Measurements from ENCODE around the gene TGFBR2. TPM values are rescaled to one million over a fixed set of nuclear protein-coding genes. Genes with fewer than 3 reads are reported as not detected.

TGFBR2 gene
- total RNA-seq, 1 experiment from 2014 or later, result not detected

GRCh38 chr3:30711151-30711550 is 104.8 kb downstream of the TGFBR2 start:
- no peaks in the 10 kb centered on the region for H3K4me1 ChIP-seq (ENCODE audit: low read length)
- no peak overlapping the region for H3K4me2 ChIP-seq (ENCODE audit: low read depth, low read length, poor library complexity, severe bottlenecking)
- no peaks in the 10 kb centered on the region; the same call in 1 of the 2 replicates for H3K9me2 ChIP-seq (replicated peaks; ENCODE audit: insufficient read depth, low read length)
- no peak overlapping the region for H3K9ac ChIP-seq (ENCODE audit: low read length)
- no peak overlapping the region for H2AFZ ChIP-seq (ENCODE audit: low read length)
- H4K20me1 ChIP-seq (ENCODE audit: insufficient read depth, low read depth, low read length), result no peaks in the 10 kb centered on the region
- no peaks in the 10 kb centered on the region for H3K79me2 ChIP-seq (ENCODE audit: low read length)
- H3K27me3 ChIP-seq (ENCODE audit: low read length), result no peaks in the 10 kb centered on the region
- no peaks in the 10 kb centered on the region for H3K36me3 ChIP-seq (ENCODE audit: insufficient read depth, low read length)
- H3K9me3 ChIP-seq (ENCODE audit: low read length), result no peaks in the 10 kb centered on the region
- no peak for DNase-seq
- H3K4me3 ChIP-seq (ENCODE audit: low read length), result no peak overlapping the region
- no peak overlapping the region for H3K27ac ChIP-seq (ENCODE audit: low read length)

GRCh38 chr3:30711867-30712266 is 105.5 kb downstream of the TGFBR2 start:
- Histone ChIP-seq H4K20me1 (ENCODE audit: insufficient read depth, low read depth, low read length) (no peaks in the 10 kb centered on the region), H3K36me3 (ENCODE audit: insufficient read depth, low read length) (no peaks in the 10 kb centered on the region), H3K4me1 (ENCODE audit: low read length) (no peaks in the 10 kb centered on the region), H3K79me2 (ENCODE audit: low read length) (no peaks in the 10 kb centered on the region), H3K27me3 (ENCODE audit: low read length) (no peaks in the 10 kb centered on the region), H3K9me3 (ENCODE audit: low read length) (no peaks in the 10 kb centered on the region), H2AFZ (ENCODE audit: low read length) (no peak overlapping the region), H3K27ac (ENCODE audit: low read length) (no peak overlapping the region), H3K4me2 (ENCODE audit: low read depth, low read length, poor library complexity, severe bottlenecking) (no peak overlapping the region), H3K4me3 (ENCODE audit: low read length) (no peak overlapping the region), H3K9me2 (replicated peaks; ENCODE audit: insufficient read depth, low read length) (no peaks in the 10 kb centered on the region; the same call in 1 of the 2 replicates), H3K9ac (ENCODE audit: low read length) (no peak overlapping the region)
- no peak for DNase-seq

GRCh38 chr3:30712991-30713390 is 106.6 kb downstream of the TGFBR2 start:
- H3K4me3 ChIP-seq (ENCODE audit: low read length), result no peak overlapping the region
- no peaks in the 10 kb centered on the region for H3K27me3 ChIP-seq (ENCODE audit: low read length)
- H3K4me1 ChIP-seq (ENCODE audit: low read length), result no peaks in the 10 kb centered on the region
- no peak overlapping the region for H3K9ac ChIP-seq (ENCODE audit: low read length)
- no peak overlapping the region for H3K4me2 ChIP-seq (ENCODE audit: low read depth, low read length, poor library complexity, severe bottlenecking)
- H3K27ac ChIP-seq (ENCODE audit: low read length), result no peak overlapping the region
- no peaks in the 10 kb centered on the region for H3K9me2 ChIP-seq (replicated peaks; ENCODE audit: insufficient read depth, low read length)
- H3K36me3 ChIP-seq (ENCODE audit: insufficient read depth, low read length), result no peaks in the 10 kb centered on the region
- H2AFZ ChIP-seq (ENCODE audit: low read length), result no peak overlapping the region
- no peak for DNase-seq
- no peaks in the 10 kb centered on the region for H4K20me1 ChIP-seq (ENCODE audit: insufficient read depth, low read depth, low read length)
- no peaks in the 10 kb centered on the region for H3K79me2 ChIP-seq (ENCODE audit: low read length)
- H3K9me3 ChIP-seq (ENCODE audit: low read length), result no peaks in the 10 kb centered on the region

GRCh38 chr3:30713885-30714503 is 107.6 kb downstream of the TGFBR2 start:
- Histone ChIP-seq H2AFZ (ENCODE audit: low read length) (no peak overlapping the region), H3K4me3 (ENCODE audit: low read length) (no peak overlapping the region), H3K4me2 (ENCODE audit: low read depth, low read length, poor library complexity, severe bottlenecking) (no peak overlapping the region), H3K9me3 (ENCODE audit: low read length) (no peaks in the 10 kb centered on the region), H3K9me2 (replicated peaks; ENCODE audit: insufficient read depth, low read length) (no peaks in the 10 kb centered on the region), H3K4me1 (ENCODE audit: low read length) (no peaks in the 10 kb centered on the region), H3K27me3 (ENCODE audit: low read length) (no peaks in the 10 kb centered on the region), H3K36me3 (ENCODE audit: insufficient read depth, low read length) (no peaks in the 10 kb centered on the region), H3K9ac (ENCODE audit: low read length) (no peak overlapping the region), H3K27ac (ENCODE audit: low read length) (no peak overlapping the region), H4K20me1 (ENCODE audit: insufficient read depth, low read depth, low read length) (no peaks in the 10 kb centered on the region), H3K79me2 (ENCODE audit: low read length) (no peaks in the 10 kb centered on the region)
- DNase-seq, result no peak

GRCh38 chr3:30719536-30719935 is 113.1 kb downstream of the TGFBR2 start:
- Histone ChIP-seq H3K4me2 (ENCODE audit: low read depth, low read length, poor library complexity, severe bottlenecking) (no peak overlapping the region), H3K79me2 (ENCODE audit: low read length) (no peaks in the 10 kb centered on the region), H3K27me3 (ENCODE audit: low read length) (no peaks in the 10 kb centered on the region), H4K20me1 (ENCODE audit: insufficient read depth, low read depth, low read length) (no peaks in the 10 kb centered on the region), H3K9me2 (replicated peaks; ENCODE audit: insufficient read depth, low read length) (no peaks in the 10 kb centered on the region; the same call in 1 of the 2 replicates), H3K27ac (ENCODE audit: low read length) (no peak overlapping the region), H3K36me3 (ENCODE audit: insufficient read depth, low read length) (no peaks in the 10 kb centered on the region), H3K9ac (ENCODE audit: low read length) (no peak overlapping the region), H2AFZ (ENCODE audit: low read length) (no peak overlapping the region), H3K4me1 (ENCODE audit: low read length) (no peaks in the 10 kb centered on the region), H3K9me3 (ENCODE audit: low read length) (no peaks in the 10 kb centered on the region), H3K4me3 (ENCODE audit: low read length) (no peak overlapping the region)
- DNase-seq, result no peak

- Histone ChIP-seq H3K4me1 (ENCODE audit: low read length) (no peaks in the 10 kb centered on the region), H3K27me3 (ENCODE audit: low read length) (no peaks in the 10 kb centered on the region), H3K4me3 (ENCODE audit: low read length) (no peak overlapping the region), H3K9me3 (ENCODE audit: low read length) (no peaks in the 10 kb centered on the region), H3K27ac (ENCODE audit: low read length) (no peak overlapping the region), H3K4me2 (ENCODE audit: low read depth, low read length, poor library complexity, severe bottlenecking) (no peak overlapping the region), H2AFZ (ENCODE audit: low read length) (no peak overlapping the region), H3K36me3 (ENCODE audit: insufficient read depth, low read length) (no peaks in the 10 kb centered on the region), H3K9me2 (replicated peaks; ENCODE audit: insufficient read depth, low read length) (no peaks in the 10 kb centered on the region; the same call in 1 of the 2 replicates), H3K79me2 (ENCODE audit: low read length) (no peaks in the 10 kb centered on the region), H4K20me1 (ENCODE audit: insufficient read depth, low read depth, low read length) (no peaks in the 10 kb centered on the region), H3K9ac (ENCODE audit: low read length) (no peak overlapping the region)
- DNase-seq, result no peak
Measured at GRCh38 chr3:30720586-30721313, 114.3 kb downstream of the TGFBR2 start.

GRCh38 chr3:30721314-30721634 is 114.9 kb downstream of the TGFBR2 start:
- no peak for DNase-seq
- H3K4me1 ChIP-seq (ENCODE audit: low read length), result no peaks in the 10 kb centered on the region
- H4K20me1 ChIP-seq (ENCODE audit: insufficient read depth, low read depth, low read length), result no peaks in the 10 kb centered on the region
- H3K36me3 ChIP-seq (ENCODE audit: insufficient read depth, low read length), result no peaks in the 10 kb centered on the region
- no peak overlapping the region for H3K4me2 ChIP-seq (ENCODE audit: low read depth, low read length, poor library complexity, severe bottlenecking)
- no peaks in the 10 kb centered on the region for H3K9me3 ChIP-seq (ENCODE audit: low read length)
- no peak overlapping the region for H3K27ac ChIP-seq (ENCODE audit: low read length)
- H3K27me3 ChIP-seq (ENCODE audit: low read length), result no peaks in the 10 kb centered on the region
- H3K9ac ChIP-seq (ENCODE audit: low read length), result no peak overlapping the region
- peaks cover 4% of the 10 kb centered on the region; the same call in 1 of the 2 replicates for H3K9me2 ChIP-seq (replicated peaks; ENCODE audit: insufficient read depth, low read length)
- H2AFZ ChIP-seq (ENCODE audit: low read length), result no peak overlapping the region
- no peak overlapping the region for H3K4me3 ChIP-seq (ENCODE audit: low read length)
- H3K79me2 ChIP-seq (ENCODE audit: low read length), result no peaks in the 10 kb centered on the region

- no peak overlapping the region for H3K4me2 ChIP-seq (ENCODE audit: low read depth, low read length, poor library complexity, severe bottlenecking)
- H3K27me3 ChIP-seq (ENCODE audit: low read length), result no peaks in the 10 kb centered on the region
- no peaks in the 10 kb centered on the region for H3K9me3 ChIP-seq (ENCODE audit: low read length)
- H4K20me1 ChIP-seq (ENCODE audit: insufficient read depth, low read depth, low read length), result no peaks in the 10 kb centered on the region
- no peak overlapping the region for H3K4me3 ChIP-seq (ENCODE audit: low read length)
- H3K9ac ChIP-seq (ENCODE audit: low read length), result no peak overlapping the region
- no peak overlapping the region for H2AFZ ChIP-seq (ENCODE audit: low read length)
- H3K79me2 ChIP-seq (ENCODE audit: low read length), result no peaks in the 10 kb centered on the region
- H3K4me1 ChIP-seq (ENCODE audit: low read length), result no peaks in the 10 kb centered on the region
- DNase-seq, result no peak
- no peak overlapping the region for H3K27ac ChIP-seq (ENCODE audit: low read length)
- H3K36me3 ChIP-seq (ENCODE audit: insufficient read depth, low read length), result no peaks in the 10 kb centered on the region
- peaks cover 5% of the 10 kb centered on the region; the same call in 1 of the 2 replicates for H3K9me2 ChIP-seq (replicated peaks; ENCODE audit: insufficient read depth, low read length)
Measured at GRCh38 chr3:30723211-30723610, 116.8 kb downstream of the TGFBR2 start.
